ENCODE results near the gene ZNF862. TPM values are rescaled to one million over a fixed set of nuclear protein-coding genes. Genes with fewer than 3 reads are reported as not detected.

The ZNF862 gene
- total RNA-seq, 4 donors from 2014 or later: 18.4 to 61.1 (median 22.1) TPM

DNA sequence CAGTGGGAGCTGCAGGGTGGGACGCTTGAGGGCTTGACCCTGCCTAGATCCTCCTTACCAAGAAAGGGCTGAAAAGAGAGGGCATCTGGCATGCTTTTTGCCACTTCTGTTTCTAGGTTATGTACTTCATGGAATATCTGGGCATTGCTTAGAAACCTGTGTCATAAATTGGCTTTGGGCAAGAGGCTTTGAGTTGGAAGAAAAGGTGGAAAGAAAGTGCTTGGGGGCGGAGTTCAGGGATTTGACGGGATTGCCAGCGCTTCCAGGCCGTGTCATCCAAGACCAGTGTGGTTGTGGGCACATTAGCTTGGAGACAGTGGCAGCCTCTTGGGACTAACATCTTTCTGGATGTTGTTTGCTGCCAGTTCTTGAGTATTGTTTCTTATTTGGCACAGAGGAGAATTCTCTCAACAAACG, 825 bp downstream of the ZNF862 start:
- TF ChIP-seq EP300 (IDR thresholded peaks at IDR 0.05): no peak
- TF ChIP-seq, protein P1, sequence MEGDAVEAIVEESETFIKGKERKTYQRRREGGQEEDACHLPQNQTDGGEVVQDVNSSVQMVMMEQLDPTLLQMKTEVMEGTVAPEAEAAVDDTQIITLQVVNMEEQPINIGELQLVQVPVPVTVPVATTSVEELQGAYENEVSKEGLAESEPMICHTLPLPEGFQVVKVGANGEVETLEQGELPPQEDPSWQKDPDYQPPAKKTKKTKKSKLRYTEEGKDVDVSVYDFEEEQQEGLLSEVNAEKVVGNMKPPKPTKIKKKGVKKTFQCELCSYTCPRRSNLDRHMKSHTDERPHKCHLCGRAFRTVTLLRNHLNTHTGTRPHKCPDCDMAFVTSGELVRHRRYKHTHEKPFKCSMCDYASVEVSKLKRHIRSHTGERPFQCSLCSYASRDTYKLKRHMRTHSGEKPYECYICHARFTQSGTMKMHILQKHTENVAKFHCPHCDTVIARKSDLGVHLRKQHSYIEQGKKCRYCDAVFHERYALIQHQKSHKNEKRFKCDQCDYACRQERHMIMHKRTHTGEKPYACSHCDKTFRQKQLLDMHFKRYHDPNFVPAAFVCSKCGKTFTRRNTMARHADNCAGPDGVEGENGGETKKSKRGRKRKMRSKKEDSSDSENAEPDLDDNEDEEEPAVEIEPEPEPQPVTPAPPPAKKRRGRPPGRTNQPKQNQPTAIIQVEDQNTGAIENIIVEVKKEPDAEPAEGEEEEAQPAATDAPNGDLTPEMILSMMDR (IDR thresholded peaks at IDR 0.05): no peak
- no peak for TF ChIP-seq POLR2A (IDR thresholded peaks at IDR 0.05)
- no peak for TF ChIP-seq POLR2AphosphoS5 (IDR thresholded peaks at IDR 0.05)
- Histone ChIP-seq H3K27me3 (no peaks in the 10 kb centered on the region), H3K4me3 (peak overlapping the region; percentile 74), H3K9me3 (no peaks in the 10 kb centered on the region), H3K27ac (peak overlapping the region; percentile 78), H3K4me1 (peaks cover 13% of the 10 kb centered on the region), H3K36me3 (no peaks in the 10 kb centered on the region)
- WGBS: 10% methylated on average over 5 of the region's 6 CpGs
- no peak for DNase-seq (ENCODE audit: low spot score in 2 of 2)

DNA sequence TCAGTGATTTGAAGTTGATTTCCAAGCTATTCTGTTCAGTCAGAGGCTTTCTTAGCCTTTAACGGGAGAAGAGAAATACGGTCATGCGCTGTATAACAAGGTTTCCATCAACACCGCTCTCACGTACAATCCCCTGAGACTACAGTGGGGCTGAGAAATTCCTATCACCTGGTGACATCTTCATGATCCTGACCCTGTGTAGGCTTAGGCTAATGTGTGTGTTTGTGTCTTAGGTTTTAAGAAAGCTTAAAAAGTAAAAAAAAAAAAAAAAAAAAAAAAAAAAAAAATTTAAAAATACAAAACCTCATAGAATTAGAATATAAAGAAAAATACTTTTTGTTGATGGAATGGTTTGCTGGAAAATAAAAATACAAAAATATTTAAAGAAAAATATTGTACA, 1.8 kb downstream of the ZNF862 start:
- no peak overlapping the region for H3K4me3 ChIP-seq
- H3K9me3 ChIP-seq: no peaks in the 10 kb centered on the region
- TF ChIP-seq EP300 (IDR thresholded peaks at IDR 0.05): no peak
- TF ChIP-seq, protein P1 (IDR thresholded peaks at IDR 0.05): no peak
- TF ChIP-seq POLR2AphosphoS5 (IDR thresholded peaks at IDR 0.05): no peak
- no peak for TF ChIP-seq POLR2A (IDR thresholded peaks at IDR 0.05)
- whole genome bisulfite sequencing: 94% methylated on average over 5 of the region's 5 CpGs
- no peaks in the 10 kb centered on the region for H3K36me3 ChIP-seq
- no peaks in the 10 kb centered on the region for H3K27me3 ChIP-seq
- peaks cover 13% of the 10 kb centered on the region for H3K4me1 ChIP-seq
- no peak for DNase-seq (ENCODE audit: low spot score in 2 of 2)
- no peak overlapping the region for H3K27ac ChIP-seq

DNA sequence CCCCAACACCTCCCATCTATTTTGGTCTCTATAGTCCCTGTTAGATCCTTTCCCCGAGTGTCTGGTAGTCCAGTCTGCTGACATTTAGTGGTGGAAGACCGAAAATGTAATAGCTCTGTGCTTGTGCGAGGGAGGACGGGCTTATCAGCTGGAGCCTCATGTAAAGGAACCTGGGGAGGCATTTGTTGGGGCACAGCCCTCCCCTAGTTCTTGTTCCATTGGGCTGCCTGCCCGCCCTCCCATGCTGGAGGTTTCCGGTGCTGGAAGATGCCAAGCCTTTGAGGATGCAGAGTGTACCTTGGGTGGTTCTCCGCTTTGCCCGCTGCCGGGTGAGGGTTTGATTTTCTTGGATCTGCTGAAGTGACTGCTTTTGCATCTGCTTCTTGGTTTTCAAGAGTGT, 5.4 kb downstream of the ZNF862 start:
- 94% methylated on average over 9 of the region's 9 CpGs for WGBS

DNA sequence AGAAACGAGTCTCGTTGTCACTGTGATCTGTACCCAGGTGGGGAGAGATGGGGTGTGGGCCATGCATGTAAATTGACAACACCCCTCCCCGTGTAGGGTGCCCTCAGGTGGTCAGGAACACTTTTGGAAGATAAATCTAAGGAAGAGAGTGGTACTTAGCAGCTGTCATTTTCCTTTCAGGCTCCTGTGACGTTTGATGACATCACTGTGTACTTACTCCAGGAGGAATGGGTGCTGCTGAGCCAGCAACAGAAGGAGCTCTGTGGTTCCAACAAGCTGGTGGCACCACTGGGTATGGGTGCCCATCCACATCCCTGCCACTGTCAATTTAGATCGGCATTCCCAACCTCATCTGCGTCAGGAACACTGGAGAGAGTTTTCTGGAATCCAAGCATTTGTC, 6.3 kb downstream of the ZNF862 start:
- no peak overlapping the region for H3K4me3 ChIP-seq
- H3K4me1 ChIP-seq: peaks cover 4% of the 10 kb centered on the region
- no peak overlapping the region for H3K27ac ChIP-seq
- WGBS: 49% methylated on average over 6 of the region's 6 CpGs
- no peak for DNase-seq (ENCODE audit: low spot score in 2 of 2)
- TF ChIP-seq EP300 (IDR thresholded peaks at IDR 0.05): no peak
- no peaks in the 10 kb centered on the region for H3K9me3 ChIP-seq
- peaks cover 37% of the 10 kb centered on the region for H3K36me3 ChIP-seq
- no peaks in the 10 kb centered on the region for H3K27me3 ChIP-seq

More for the DNA sequence above, 5.4 kb downstream of the ZNF862 start:
- Histone ChIP-seq H3K27me3 (no peaks in the 10 kb centered on the region), H3K36me3 (peaks cover 29% of the 10 kb centered on the region), H3K9me3 (no peaks in the 10 kb centered on the region), H3K4me3 (no peak overlapping the region), H3K4me1 (peaks cover 10% of the 10 kb centered on the region), H3K27ac (no peak overlapping the region)
- TF ChIP-seq, protein P1 (IDR thresholded peaks at IDR 0.05): no peak
- TF ChIP-seq POLR2A (IDR thresholded peaks at IDR 0.05) (no peak), EP300 (IDR thresholded peaks at IDR 0.05) (no peak), POLR2AphosphoS5 (IDR thresholded peaks at IDR 0.05) (no peak)
- DNase-seq (ENCODE audit: low spot score in 2 of 2): peak in 1 of 2 donors; percentile 44

DNA sequence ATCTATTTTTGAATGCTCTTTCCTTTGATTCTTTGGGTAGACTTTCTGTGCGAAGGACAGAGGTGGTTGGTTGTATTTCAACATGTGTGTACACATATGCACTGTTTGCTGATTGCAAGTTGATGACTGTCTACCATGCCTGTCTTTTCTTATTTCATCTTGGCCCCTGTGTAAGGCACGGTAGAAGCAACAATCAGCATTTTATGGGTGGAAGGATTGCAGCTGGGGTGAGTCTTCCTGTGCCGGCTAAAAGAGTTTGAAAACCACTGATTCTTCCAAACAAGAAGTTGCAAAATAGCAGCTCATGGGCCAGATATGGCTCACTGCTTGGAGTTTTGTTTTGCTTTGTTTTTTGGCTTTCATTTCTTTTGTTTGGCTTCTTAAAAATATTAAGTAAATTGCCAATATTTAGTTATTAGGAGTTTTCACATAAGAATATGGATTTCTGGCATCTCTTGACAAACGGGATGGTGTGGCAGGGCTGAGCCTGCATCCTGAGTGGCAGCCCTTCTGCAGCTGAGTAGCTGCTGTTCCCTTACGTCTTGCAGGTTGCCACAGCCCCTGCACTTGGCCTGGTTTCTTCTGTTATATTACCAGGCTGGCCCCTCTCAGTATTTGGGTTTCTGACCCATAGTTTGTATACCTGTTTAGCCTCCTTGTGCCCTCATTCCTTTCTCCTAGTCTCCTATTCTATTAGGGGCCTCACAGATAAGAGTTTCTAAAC, 7.2 kb downstream of the ZNF862 start:
- H3K4me3 ChIP-seq: no peak overlapping the region
- TF ChIP-seq, protein P1 (IDR thresholded peaks at IDR 0.05): no peak
- TF ChIP-seq POLR2A (IDR thresholded peaks at IDR 0.05) (no peak), POLR2AphosphoS5 (IDR thresholded peaks at IDR 0.05) (no peak), EP300 (IDR thresholded peaks at IDR 0.05) (no peak)
- no peaks in the 10 kb centered on the region for H3K27me3 ChIP-seq
- H3K27ac ChIP-seq: no peak overlapping the region
- no peaks in the 10 kb centered on the region for H3K4me1 ChIP-seq
- WGBS: 69% methylated on average over 5 of the region's 5 CpGs
- DNase-seq (ENCODE audit: low spot score in 2 of 2): no peak
- H3K9me3 ChIP-seq: no peaks in the 10 kb centered on the region
- H3K36me3 ChIP-seq: peaks cover 46% of the 10 kb centered on the region
